Measurements from ENCODE around the gene SLC44A5.

DNA sequence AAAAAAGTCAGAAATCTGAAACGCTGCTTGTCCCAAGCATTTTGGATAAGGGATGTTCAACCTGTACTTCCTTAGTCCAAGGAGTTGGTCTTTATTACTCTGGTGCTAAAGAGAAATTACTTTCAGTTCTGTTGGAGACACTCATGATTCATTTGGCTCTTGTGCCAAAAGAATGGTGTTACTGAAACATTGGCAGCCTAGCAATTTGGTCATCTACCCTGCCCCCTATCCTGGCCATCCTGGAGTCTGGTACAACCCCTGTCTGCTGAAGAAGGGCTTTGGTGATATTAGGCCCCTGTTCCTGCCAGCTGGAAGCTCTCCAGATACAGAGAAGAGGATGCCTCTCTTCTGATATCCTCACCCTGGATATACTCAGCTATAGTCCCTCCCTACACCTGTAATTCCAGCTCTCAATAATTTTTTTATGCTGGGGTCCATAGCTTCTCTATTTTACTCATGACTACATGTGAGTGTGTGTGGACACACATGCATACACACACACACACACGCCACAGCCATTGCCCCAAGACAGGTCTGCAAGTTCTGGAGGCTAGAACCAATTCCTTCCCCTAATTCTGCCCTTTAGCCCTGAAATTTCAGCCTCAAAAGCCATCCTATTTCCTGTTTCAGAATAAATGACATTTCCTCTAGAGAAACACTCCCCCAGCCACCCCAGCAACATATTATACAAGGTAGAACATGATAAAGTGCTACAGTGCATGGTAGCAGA lies 436.7 kb downstream of the SLC44A5 start:
- TF ChIP-seq POLR2A (IDR thresholded peaks at IDR 0.05; ENCODE audit: low read length) (no peak), GATA1 (IDR thresholded peaks at IDR 0.05; ENCODE audit: low read depth, low read length) (no peak)

All from erythroblast (primary cell).